ENCODE measurements around the gene SLC16A5.

SLC16A5 gene

GRCh38 chr17:75151930-75152329 is 64.2 kb downstream of the SLC16A5 start:
- Histone ChIP-seq H3K27ac (ENCODE audit: insufficient read depth in 1 of 2, low read depth in 1 of 2, low read length in 2 of 2, poor library complexity in 1 of 2, severe bottlenecking in 2 of 2) (no peak overlapping the region), H3K4me3 (ENCODE audit: control insufficient read depth in 1 of 7, extremely low read depth in 1 of 7, insufficient read depth in 4 of 7, low read depth in 2 of 7, low read length in 6 of 7) (no peak overlapping the region), H3K9me3 (ENCODE audit: control extremely low read depth in 1 of 5, control insufficient read depth in 4 of 5, insufficient read depth in 2 of 5, low read depth in 1 of 5, low read length in 4 of 5) (no peaks in the 10 kb centered on the region), H3K36me3 (ENCODE audit: control insufficient read depth in 4 of 4, insufficient read depth in 4 of 4, low read length in 3 of 4) (peaks cover 5 to 20% (median 11%) of the 10 kb centered on the region in 4 experiments), H3K4me1 (ENCODE audit: control extremely low read depth in 1 of 4, control insufficient read depth in 4 of 4, insufficient read depth in 4 of 4, low read length in 3 of 4) (peaks cover 0 to 21% (median 20%) of the 10 kb centered on the region in 4 experiments), H3K27me3 (replicated peaks in 2 of 5; ENCODE audit: control insufficient read depth in 4 of 5, insufficient read depth in 5 of 5, low read length in 4 of 5) (no peaks in the 10 kb centered on the region)
- 100% methylated on average over 1 of the region's 6 CpGs for WGBS (ENCODE audit: insufficient coverage)
- ChIA-PET POLR2A (no interaction called here), CTCF (interaction anchor here (0.9 to 1.0 kb wide), 2 partner anchors 13 to 41 kb away, joined by 3 read pairs; no protein-coding TSS in a partner anchor)
- no peak for DNase-seq

- peak overlapping the region in 5 of 7 experiments; percentile 80 to 97 (median 90) for H3K4me3 ChIP-seq (ENCODE audit: control insufficient read depth in 1 of 7, extremely low read depth in 1 of 7, insufficient read depth in 4 of 7, low read depth in 2 of 7, low read length in 6 of 7)
Observed at GRCh38 chr17:75152523-75152921, 64.8 kb downstream of the SLC16A5 start.

GRCh38 chr17:75152922-75153779 is 65.4 kb downstream of the SLC16A5 start:
- CTCF ChIA-PET = no interaction called here
- no peaks in the 10 kb centered on the region for H3K9me3 ChIP-seq (ENCODE audit: control extremely low read depth in 1 of 5, control insufficient read depth in 4 of 5, insufficient read depth in 2 of 5, low read depth in 1 of 5, low read length in 4 of 5)
- DNase-seq = peak in 2 of 3 donors; percentile 23 to 27
- peak overlapping the region; percentile 64 to 97 (median 90) for H3K4me3 ChIP-seq (ENCODE audit: control insufficient read depth in 1 of 7, extremely low read depth in 1 of 7, insufficient read depth in 4 of 7, low read depth in 2 of 7, low read length in 6 of 7)
- peak overlapping the region in 1 of 2 experiments; percentile 71 for H3K27ac ChIP-seq (ENCODE audit: insufficient read depth in 1 of 2, low read depth in 1 of 2, low read length in 2 of 2, poor library complexity in 1 of 2, severe bottlenecking in 2 of 2)
- peaks cover 0 to 21% (median 20%) of the 10 kb centered on the region in 4 experiments for H3K4me1 ChIP-seq (ENCODE audit: control extremely low read depth in 1 of 4, control insufficient read depth in 4 of 4, insufficient read depth in 4 of 4, low read length in 3 of 4)
- 18% methylated on average over 14 of the region's 28 CpGs for WGBS (ENCODE audit: insufficient coverage)
- no peaks in the 10 kb centered on the region for H3K27me3 ChIP-seq (replicated peaks in 2 of 5; ENCODE audit: control insufficient read depth in 4 of 5, insufficient read depth in 5 of 5, low read length in 4 of 5)
- peaks cover 0 to 8% (median 3%) of the 10 kb centered on the region in 4 experiments for H3K36me3 ChIP-seq (ENCODE audit: control insufficient read depth in 4 of 4, insufficient read depth in 4 of 4, low read length in 3 of 4)
- POLR2A ChIA-PET = interaction anchor here (1.0 kb wide), 1 partner anchor 19 kb away, joined by 4 read pairs; no protein-coding TSS in a partner anchor

More at GRCh38 chr17:75152523-75152921, 64.8 kb downstream of the SLC16A5 start:
- H3K9me3 ChIP-seq (ENCODE audit: control extremely low read depth in 1 of 5, control insufficient read depth in 4 of 5, insufficient read depth in 2 of 5, low read depth in 1 of 5, low read length in 4 of 5) = no peaks in the 10 kb centered on the region
- ChIA-PET POLR2A (interaction anchor here (1.0 kb wide), 1 partner anchor 19 kb away, joined by 4 read pairs; no protein-coding TSS in a partner anchor), CTCF (no interaction called here)
- H3K36me3 ChIP-seq (ENCODE audit: control insufficient read depth in 4 of 4, insufficient read depth in 4 of 4, low read length in 3 of 4) = peaks cover 2 to 14% (median 6%) of the 10 kb centered on the region in 4 experiments
- no peaks in the 10 kb centered on the region for H3K27me3 ChIP-seq (replicated peaks in 2 of 5; ENCODE audit: control insufficient read depth in 4 of 5, insufficient read depth in 5 of 5, low read length in 4 of 5)
- DNase-seq = no peak
- H3K27ac ChIP-seq (ENCODE audit: insufficient read depth in 1 of 2, low read depth in 1 of 2, low read length in 2 of 2, poor library complexity in 1 of 2, severe bottlenecking in 2 of 2) = no peak overlapping the region
- 100% methylated on average over 5 of the region's 6 CpGs for WGBS (ENCODE audit: insufficient coverage)
- peaks cover 0 to 21% (median 20%) of the 10 kb centered on the region in 4 experiments for H3K4me1 ChIP-seq (ENCODE audit: control extremely low read depth in 1 of 4, control insufficient read depth in 4 of 4, insufficient read depth in 4 of 4, low read length in 3 of 4)

- no peaks in the 10 kb centered on the region for H3K27me3 ChIP-seq (replicated peaks in 2 of 5; ENCODE audit: control insufficient read depth in 4 of 5, insufficient read depth in 5 of 5, low read length in 4 of 5)
- DNase-seq = peak in 1 of 3 donors; percentile 10
- H3K4me1 ChIP-seq (ENCODE audit: control extremely low read depth in 1 of 4, control insufficient read depth in 4 of 4, insufficient read depth in 4 of 4, low read length in 3 of 4) = peaks cover 0 to 21% (median 20%) of the 10 kb centered on the region in 4 experiments
- ChIA-PET CTCF (interaction anchor here (1.9 kb wide), 1 partner anchor 17 kb away, joined by 7 read pairs; no protein-coding TSS in a partner anchor), POLR2A (interaction anchor here (0.6 to 1.3 kb wide), 3 partner anchors 30 to 437 kb away, joined by 4 read pairs; no protein-coding TSS in a partner anchor)
- H3K9me3 ChIP-seq (ENCODE audit: control extremely low read depth in 1 of 5, control insufficient read depth in 4 of 5, insufficient read depth in 2 of 5, low read depth in 1 of 5, low read length in 4 of 5) = no peaks in the 10 kb centered on the region
- WGBS (ENCODE audit: insufficient coverage) = under 1% methylated on average over 35 of the region's 35 CpGs
- H3K27ac ChIP-seq (ENCODE audit: insufficient read depth in 1 of 2, low read depth in 1 of 2, low read length in 2 of 2, poor library complexity in 1 of 2, severe bottlenecking in 2 of 2) = peak overlapping the region in 1 of 2 experiments; percentile 71
- peaks cover 0 to 2% (median 0%) of the 10 kb centered on the region in 4 experiments for H3K36me3 ChIP-seq (ENCODE audit: control insufficient read depth in 4 of 4, insufficient read depth in 4 of 4, low read length in 3 of 4)
- H3K4me3 ChIP-seq (ENCODE audit: control insufficient read depth in 1 of 7, extremely low read depth in 1 of 7, insufficient read depth in 4 of 7, low read depth in 2 of 7, low read length in 6 of 7) = peak overlapping the region; percentile 64 to 97 (median 90)
Observed at GRCh38 chr17:75153780-75154194, 66.0 kb downstream of the SLC16A5 start.

GRCh38 chr17:75154195-75155106 is 66.7 kb downstream of the SLC16A5 start, which contains the start of gene JPT1:
JPT1 (minus strand) TSS chr17:75154512; CDS start chr17:75154397, 115 bp downstream.
- peak; percentile 98 to 99 (median 99) for DNase-seq
- Histone ChIP-seq H3K9me3 (ENCODE audit: control extremely low read depth in 1 of 5, control insufficient read depth in 4 of 5, insufficient read depth in 2 of 5, low read depth in 1 of 5, low read length in 4 of 5) (no peaks in the 10 kb centered on the region), H3K4me3 (ENCODE audit: control insufficient read depth in 1 of 7, extremely low read depth in 1 of 7, insufficient read depth in 4 of 7, low read depth in 2 of 7, low read length in 6 of 7) (peak within 1 kb of the TSS; percentile 64 to 97 (median 90)), H3K27ac (ENCODE audit: insufficient read depth in 1 of 2, low read depth in 1 of 2, low read length in 2 of 2, poor library complexity in 1 of 2, severe bottlenecking in 2 of 2) (peak within 1 kb of the TSS in 1 of 2 experiments; percentile 71), H3K36me3 (ENCODE audit: control insufficient read depth in 4 of 4, insufficient read depth in 4 of 4, low read length in 3 of 4) (no peaks in the 10 kb centered on the region), H3K27me3 (replicated peaks in 2 of 5; ENCODE audit: control insufficient read depth in 4 of 5, insufficient read depth in 5 of 5, low read length in 4 of 5) (no peaks in the 10 kb centered on the region), H3K4me1 (ENCODE audit: control extremely low read depth in 1 of 4, control insufficient read depth in 4 of 4, insufficient read depth in 4 of 4, low read length in 3 of 4) (peaks cover 0 to 21% (median 20%) of the 10 kb centered on the region in 4 experiments)
- POLR2A ChIA-PET = interaction anchor here (0.6 to 1.6 kb wide), 11 partner anchors 9 to 438 kb away, joined by 3 to 6 read pairs (median 4); partner anchors contain the start of genes ARMC7, NT5C and SUMO2
- CTCF ChIA-PET = interaction anchor here (1.2 to 2.4 kb wide), 3 partner anchors 14 to 19 kb away, joined by 3 to 7 read pairs (median 5); no protein-coding TSS in a partner anchor
- 2% methylated on average over 61 of the region's 67 CpGs for WGBS (ENCODE audit: insufficient coverage)

- ChIA-PET POLR2A (interaction anchor here (0.6 to 1.6 kb wide), 6 partner anchors 8 to 115 kb away, joined by 3 to 6 read pairs (median 4); partner anchors contain the start of gene NT5C), CTCF (interaction anchor here (1.2 to 2.4 kb wide), 3 partner anchors 15 to 19 kb away, joined by 3 to 7 read pairs (median 5); no protein-coding TSS in a partner anchor)
- Histone ChIP-seq H3K4me3 (ENCODE audit: control insufficient read depth in 1 of 7, extremely low read depth in 1 of 7, insufficient read depth in 4 of 7, low read depth in 2 of 7, low read length in 6 of 7) (peak overlapping the region in 2 of 7 experiments; percentile 19 to 89), H3K36me3 (ENCODE audit: control insufficient read depth in 4 of 4, insufficient read depth in 4 of 4, low read length in 3 of 4) (no peaks in the 10 kb centered on the region), H3K4me1 (ENCODE audit: control extremely low read depth in 1 of 4, control insufficient read depth in 4 of 4, insufficient read depth in 4 of 4, low read length in 3 of 4) (peaks cover 0 to 21% (median 20%) of the 10 kb centered on the region in 4 experiments), H3K9me3 (ENCODE audit: control extremely low read depth in 1 of 5, control insufficient read depth in 4 of 5, insufficient read depth in 2 of 5, low read depth in 1 of 5, low read length in 4 of 5) (no peaks in the 10 kb centered on the region), H3K27ac (ENCODE audit: insufficient read depth in 1 of 2, low read depth in 1 of 2, low read length in 2 of 2, poor library complexity in 1 of 2, severe bottlenecking in 2 of 2) (peak overlapping the region in 1 of 2 experiments; percentile 50), H3K27me3 (replicated peaks in 2 of 5; ENCODE audit: control insufficient read depth in 4 of 5, insufficient read depth in 5 of 5, low read length in 4 of 5) (no peaks in the 10 kb centered on the region)
- 95% methylated on average over 3 of the region's 3 CpGs for WGBS (ENCODE audit: insufficient coverage)
- no peak for DNase-seq
Observed at GRCh38 chr17:75155191-75155601, 67.4 kb downstream of the SLC16A5 start.
